KMS-11 (cell line): ENCODE results near the gene HTR6.

ENCODE experiments used
- H2AFZ ChIP-seq: fragments of 200-600 bp; sonication (generic); 2 replicates; pipeline ENCODE4 v1.6.1; 2016; ENCODE audit warnings: antibody characterized with exemption, mixed run types, low read depth
- H3K27ac ChIP-seq: fragments of 200-600 bp; sonication (generic); 2 replicates; pipeline ENCODE4 v1.6.1; 2016; ENCODE audit warnings: mild to moderate bottlenecking, mixed run types
- H3K27me3 ChIP-seq: fragments of 200-600 bp; sonication (generic); 2 replicates; pipeline ENCODE4 v1.6.1; 2017; ENCODE audit warnings: mild to moderate bottlenecking, low read depth, mixed run types, moderate library complexity; ENCODE audit not compliant: insufficient read depth
- H3K36me3 ChIP-seq: fragments of 200-600 bp; sonication (generic); 2 replicates; pipeline ENCODE4 v1.6.1; 2017; ENCODE audit warnings: mild to moderate bottlenecking, mixed run types; ENCODE audit not compliant: insufficient read depth
- H3K4me1 ChIP-seq: fragments of 200-600 bp; sonication (generic); 2 replicates; pipeline ENCODE4 v1.6.1; 2016; ENCODE audit warnings: mild to moderate bottlenecking, low read depth, mixed run types; ENCODE audit not compliant: poor library complexity, severe bottlenecking
- H3K4me2 ChIP-seq: fragments of 200-600 bp; sonication (generic); 2 replicates; pipeline ENCODE4 v1.7.0; 2016; ENCODE audit warnings: mild to moderate bottlenecking, mixed run types
- H3K4me3 ChIP-seq: fragments of 200-600 bp; sonication (generic); IDR thresholded peaks from 2 replicates; pipeline ENCODE4 v1.6.1; 2017; ENCODE audit warnings: low read depth, low read length, mixed read lengths; ENCODE audit not compliant: insufficient read depth
- H3K79me2 ChIP-seq: fragments of 200-600 bp; sonication (generic); 2 replicates; pipeline ENCODE4 v1.6.1; 2016; ENCODE audit warnings: low read depth, mixed run types; ENCODE audit not compliant: insufficient read depth
- H3K9ac ChIP-seq: fragments of 200-600 bp; sonication (generic); 2 replicates; pipeline ENCODE4 v1.6.1; 2016; ENCODE audit warnings: mild to moderate bottlenecking, mixed run types
- H4K20me1 ChIP-seq: fragments of 200-600 bp; sonication (generic); 2 replicates; pipeline ENCODE4 v1.6.1; 2016; ENCODE audit warnings: mild to moderate bottlenecking, mixed run types; ENCODE audit not compliant: insufficient read depth
- CTCF ChIP-seq: fragments of 200-600 bp; sonication (generic); conservative IDR thresholded peaks from 2 replicates; pipeline ENCODE4 v1.6.1; 2017; ENCODE audit warnings: low read depth, mild to moderate bottlenecking, antibody characterized with exemption, low read length, moderate library complexity, mixed read lengths

Gene HTR6

GRCh38 chr1:19622204-19622603 lies 42.5 kb upstream of the HTR6 start:
- H3K27me3 ChIP-seq: no peaks in the 10 kb centered on the region
- H3K9ac ChIP-seq: no peak overlapping the region
- no peak for TF ChIP-seq CTCF
- H3K36me3 ChIP-seq: no peaks in the 10 kb centered on the region; the same call in 1 of the 2 replicates
- no peak overlapping the region for H3K27ac ChIP-seq
- H3K79me2 ChIP-seq: no peaks in the 10 kb centered on the region
- H3K4me3 ChIP-seq: no peak overlapping the region
- no peak overlapping the region for H3K4me2 ChIP-seq
- H3K4me1 ChIP-seq: no peaks in the 10 kb centered on the region
- H4K20me1 ChIP-seq: no peaks in the 10 kb centered on the region
- no peak overlapping the region for H2AFZ ChIP-seq

- H3K79me2 ChIP-seq: no peaks in the 10 kb centered on the region
- TF ChIP-seq CTCF: no peak
- H3K4me3 ChIP-seq: no peak overlapping the region
- no peak overlapping the region for H3K9ac ChIP-seq
- H3K27ac ChIP-seq: no peak overlapping the region
- H2AFZ ChIP-seq: no peak overlapping the region
- H4K20me1 ChIP-seq: no peaks in the 10 kb centered on the region
- H3K4me1 ChIP-seq: no peaks in the 10 kb centered on the region
- H3K36me3 ChIP-seq: no peaks in the 10 kb centered on the region; the same call in 1 of the 2 replicates
- H3K27me3 ChIP-seq: no peaks in the 10 kb centered on the region
- no peak overlapping the region for H3K4me2 ChIP-seq
Observed at GRCh38 chr1:19623523-19623922, 41.2 kb upstream of the HTR6 start.

DNA sequence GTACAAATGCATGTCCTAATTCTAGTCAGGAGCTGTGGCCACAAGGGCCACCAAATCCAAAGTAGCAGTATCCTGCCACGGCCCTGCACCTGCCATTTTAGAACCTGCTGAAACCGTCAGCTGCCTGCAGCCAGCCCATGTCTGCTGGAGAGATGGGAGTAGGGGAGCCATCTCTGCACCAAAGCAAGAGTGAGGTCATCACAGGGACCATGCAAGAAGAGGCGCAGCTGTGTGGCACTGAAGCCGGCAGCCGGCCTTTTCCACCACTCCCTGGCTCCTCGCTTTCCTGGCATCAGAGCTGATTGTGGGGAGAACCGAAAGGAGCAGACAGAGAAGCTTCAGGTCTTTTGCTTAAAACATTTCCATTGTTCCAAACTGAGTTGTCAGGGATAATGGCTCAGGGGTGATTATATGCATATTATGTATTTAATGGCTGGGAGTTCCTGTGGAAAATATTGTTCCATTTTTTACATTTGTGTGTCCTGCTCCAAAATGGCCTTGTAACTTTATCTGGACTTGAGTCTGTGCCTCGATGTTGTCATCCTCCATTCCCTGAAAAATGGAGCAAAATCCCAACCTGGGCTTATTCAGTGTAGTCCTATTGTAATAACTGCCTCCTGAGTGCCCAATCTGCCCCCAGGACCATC lies 39.3 kb upstream of the HTR6 start:
- no peaks in the 10 kb centered on the region for H3K79me2 ChIP-seq
- H4K20me1 ChIP-seq: no peaks in the 10 kb centered on the region
- H3K9ac ChIP-seq: no peak overlapping the region
- no peak overlapping the region for H3K27ac ChIP-seq
- H3K27me3 ChIP-seq: no peaks in the 10 kb centered on the region
- no peaks in the 10 kb centered on the region; the same call in 1 of the 2 replicates for H3K36me3 ChIP-seq
- no peak overlapping the region for H2AFZ ChIP-seq
- H3K4me3 ChIP-seq: no peak overlapping the region
- H3K4me2 ChIP-seq: no peak overlapping the region
- TF ChIP-seq CTCF: no peak
- H3K4me1 ChIP-seq: no peaks in the 10 kb centered on the region

DNA sequence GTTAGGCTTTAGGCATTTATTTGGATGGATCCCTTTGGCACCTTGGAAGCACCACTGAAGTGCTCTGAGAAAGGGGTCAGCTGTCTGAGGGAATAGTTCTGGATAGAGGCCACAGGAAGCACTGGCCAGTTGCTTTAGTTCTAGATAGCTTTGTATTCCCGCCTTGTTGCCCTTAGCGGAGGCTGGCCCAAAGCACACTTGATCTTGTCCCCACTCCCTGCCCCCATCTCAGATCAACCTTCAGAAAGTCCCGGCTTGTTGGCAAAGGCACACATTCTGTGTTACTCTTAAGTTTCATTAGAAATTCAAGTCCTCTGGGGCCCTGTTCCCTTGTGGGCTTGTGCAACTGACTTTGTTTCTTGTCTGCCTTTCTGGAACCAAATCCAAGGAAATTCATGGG lies 35.8 kb upstream of the HTR6 start:
- H3K4me3 ChIP-seq: no peak overlapping the region
- H3K4me2 ChIP-seq: no peak overlapping the region
- no peaks in the 10 kb centered on the region; the same call in 1 of the 2 replicates for H3K36me3 ChIP-seq
- no peak overlapping the region for H3K27ac ChIP-seq
- H3K4me1 ChIP-seq: no peaks in the 10 kb centered on the region
- TF ChIP-seq CTCF: no peak
- no peaks in the 10 kb centered on the region for H3K27me3 ChIP-seq
- no peaks in the 10 kb centered on the region for H4K20me1 ChIP-seq
- H3K79me2 ChIP-seq: no peaks in the 10 kb centered on the region
- H2AFZ ChIP-seq: no peak overlapping the region
- no peak overlapping the region for H3K9ac ChIP-seq
